HG03159 (cell line): ENCODE results near the gene TTC34.

Source experiments
- ATAC-seq: cut with Tn5 transposase; IDR thresholded peaks from one replicate; pipeline ENCODE4 v1.9.1; 2021; ENCODE audit warnings: mild to moderate bottlenecking, moderate library complexity; ENCODE audit not compliant: unreplicated experiment

Gene TTC34

GRCh38 chr1:2643414-2644077 is 157.9 kb downstream of the TTC34 start:
- no peak for ATAC-seq

DNA sequence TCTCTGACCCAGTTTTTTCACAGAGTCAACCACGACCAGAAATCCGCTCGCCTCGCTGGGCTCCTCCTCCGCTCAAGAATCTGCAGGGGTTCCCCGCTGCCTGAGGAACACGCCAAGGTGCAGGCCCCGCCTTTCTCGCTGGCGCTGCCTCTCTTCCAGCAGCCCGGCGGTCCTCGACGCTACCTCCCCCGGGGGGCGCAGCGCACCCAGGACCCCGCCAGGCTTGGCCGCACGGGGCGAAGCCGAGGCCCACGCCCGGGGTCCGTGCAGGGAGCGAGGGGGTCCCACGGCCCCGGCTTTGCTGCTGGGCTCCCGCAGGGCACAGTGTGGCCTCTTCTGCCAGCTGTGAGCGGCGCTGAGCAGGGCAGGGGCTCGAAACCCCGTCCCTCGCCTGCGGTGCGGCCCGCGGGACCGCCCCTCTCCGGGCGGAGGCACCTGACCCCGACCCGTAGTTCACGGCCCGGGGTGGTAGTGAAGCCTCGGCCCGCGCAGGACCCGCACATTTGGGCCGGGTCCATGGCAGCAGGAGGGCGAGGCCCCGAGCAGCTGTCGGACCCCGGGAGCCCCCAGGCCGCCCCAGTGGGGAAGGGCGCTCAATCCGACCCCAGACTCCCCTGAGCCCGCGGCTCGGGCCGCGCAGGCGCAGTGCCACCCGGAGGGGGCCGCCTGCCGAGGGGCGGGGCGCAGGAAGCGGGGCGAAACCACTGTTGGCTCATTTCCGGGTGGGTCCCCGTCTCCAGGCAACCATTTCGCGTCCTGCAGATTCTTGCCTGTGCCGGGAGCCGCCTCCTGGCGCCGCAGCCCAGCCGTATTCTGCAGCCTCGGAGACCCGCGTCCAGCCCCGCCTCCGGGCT is 158.7 kb downstream of the TTC34 start:
- ATAC-seq, result peak; percentile 89

GRCh38 chr1:2642131-2642559 is 159.3 kb downstream of the TTC34 start:
- ATAC-seq, result no peak

GRCh38 chr1:2641381-2642130 is 159.9 kb downstream of the TTC34 start:
- no peak for ATAC-seq

DNA sequence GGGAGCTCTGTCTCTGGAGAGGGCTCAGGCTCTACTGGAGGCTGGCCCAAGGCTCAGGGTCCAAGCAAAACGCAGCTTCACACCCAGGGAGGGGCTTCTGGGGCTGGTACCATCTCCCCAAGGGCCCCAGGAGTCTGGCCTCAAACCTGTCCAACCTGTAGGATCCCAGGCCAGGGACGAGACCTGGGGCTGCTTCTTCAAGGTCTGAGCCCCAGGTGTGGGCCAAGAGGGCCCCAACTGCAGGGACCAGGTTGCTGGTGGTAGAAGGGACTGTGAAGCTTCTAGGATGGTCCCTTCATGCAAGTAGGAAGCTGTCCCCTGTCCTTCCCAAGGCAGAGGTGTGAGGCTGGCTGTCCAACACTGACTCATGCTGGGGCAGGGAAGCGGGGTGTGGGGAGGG is 160.9 kb downstream of the TTC34 start:
- ATAC-seq, result no peak

DNA sequence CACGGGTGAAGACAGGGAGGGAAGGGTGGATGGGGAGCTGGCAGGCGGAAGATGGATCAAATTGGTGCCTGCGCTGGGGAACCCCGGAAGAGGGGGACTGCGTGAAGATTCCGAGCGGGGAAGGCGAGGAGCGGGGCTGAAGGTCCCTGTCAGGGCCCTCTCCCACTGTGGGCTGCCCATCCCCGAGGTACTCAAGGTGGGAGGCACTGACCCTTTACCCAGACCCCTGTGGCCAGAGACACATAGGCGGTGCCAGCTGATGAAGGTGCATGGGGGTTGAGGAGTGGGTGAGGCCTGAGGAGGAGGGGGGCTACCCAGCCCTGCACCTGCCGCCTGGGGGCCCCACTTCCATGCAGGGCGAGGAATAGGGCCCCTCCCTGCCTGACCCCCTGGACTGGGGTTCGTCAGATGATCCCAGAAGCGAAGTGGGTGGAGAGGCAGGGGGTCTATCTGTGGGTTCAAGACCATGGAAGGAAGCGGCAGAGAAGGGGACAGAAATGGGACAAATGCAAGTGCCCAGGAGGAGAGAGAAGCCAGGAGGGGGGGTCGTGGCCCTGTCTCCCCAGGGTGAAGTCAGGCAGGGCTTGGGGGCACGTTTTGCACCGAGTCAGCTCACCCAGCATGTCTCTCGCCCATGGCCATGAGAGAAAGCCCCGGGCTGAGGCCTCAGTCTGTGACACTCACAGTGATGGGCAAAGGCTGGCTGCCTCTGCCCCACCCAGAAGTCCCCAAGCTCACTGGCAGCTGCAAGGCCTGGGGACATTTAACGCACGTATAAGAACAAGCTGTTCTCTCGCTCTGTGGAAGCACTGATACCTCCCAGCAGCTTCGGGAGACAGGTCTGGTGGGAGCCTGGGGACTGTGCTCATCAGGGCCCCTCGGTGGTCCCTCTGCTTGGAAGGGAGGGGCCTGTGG is 161.6 kb downstream of the TTC34 start:
- no peak for ATAC-seq

GRCh38 chr1:2639203-2639602 is 162.3 kb downstream of the TTC34 start:
- ATAC-seq, result no peak

DNA sequence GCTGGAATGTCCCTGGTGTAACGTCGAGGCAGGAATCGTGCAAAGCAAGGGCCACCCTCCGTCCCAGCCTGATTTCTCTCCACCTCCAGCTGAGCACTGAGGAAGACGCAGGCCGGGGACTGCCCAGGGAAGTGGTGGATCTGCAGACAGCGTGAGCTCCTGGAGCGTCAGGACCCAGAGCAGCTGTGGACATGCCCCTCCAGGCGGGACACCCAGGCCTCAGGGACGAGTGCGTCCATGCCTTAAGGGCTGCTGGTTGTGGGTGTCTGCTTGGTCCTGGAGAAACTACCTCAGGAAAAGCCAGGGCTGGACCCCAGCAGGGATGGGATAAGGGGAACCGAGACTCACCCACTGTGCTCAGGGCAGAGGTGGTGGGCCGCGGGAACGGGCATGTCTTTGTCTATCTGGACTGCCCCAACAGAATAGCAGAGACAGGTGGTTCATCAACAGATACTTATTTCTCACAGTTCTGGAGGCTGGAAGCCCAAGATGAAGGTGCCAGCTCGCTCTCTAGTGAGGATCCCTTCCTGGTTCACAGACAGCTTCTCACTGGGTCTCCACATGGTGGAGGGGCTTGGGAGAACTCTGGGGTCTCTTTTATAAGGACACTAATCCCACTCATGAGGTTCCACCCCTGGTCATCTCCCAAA is 162.9 kb downstream of the TTC34 start:
- ATAC-seq, result no peak

DNA sequence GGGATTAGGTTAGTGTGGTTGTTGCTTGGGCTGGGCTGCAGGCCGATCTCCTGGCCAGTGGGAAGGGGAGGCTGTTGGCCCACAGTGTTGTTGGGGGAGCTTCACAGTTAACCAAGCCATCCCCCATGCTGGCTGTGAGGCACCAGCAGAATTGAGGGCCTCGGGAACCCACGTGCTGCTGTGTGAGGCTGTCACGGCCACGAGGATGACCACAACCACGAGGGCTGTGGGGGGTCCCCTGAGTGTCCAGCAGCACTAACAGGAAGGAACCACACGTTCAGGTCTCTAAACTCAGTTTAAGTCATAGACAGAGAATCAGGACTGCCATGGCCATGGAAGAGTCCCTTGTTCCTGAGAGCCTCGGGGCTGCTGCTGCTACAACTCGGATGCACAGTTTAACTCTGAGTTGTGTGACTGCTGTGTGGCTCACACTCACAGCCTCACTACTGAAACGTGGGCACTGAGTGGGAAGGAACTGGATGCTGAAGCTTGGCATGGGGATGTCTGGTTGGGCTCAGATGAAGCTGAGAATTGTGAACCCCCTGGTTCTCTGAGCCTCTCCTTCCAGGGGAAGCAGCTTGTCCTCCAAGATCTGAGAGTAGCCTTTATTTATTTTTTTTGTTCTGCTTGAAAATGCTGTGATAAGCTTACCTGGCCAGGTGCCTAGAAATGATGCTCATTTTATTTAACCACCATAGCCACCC is 163.9 kb downstream of the TTC34 start:
- no peak for ATAC-seq

- ATAC-seq, result no peak
Measured at GRCh38 chr1:2636733-2637132, 164.8 kb downstream of the TTC34 start.

DNA sequence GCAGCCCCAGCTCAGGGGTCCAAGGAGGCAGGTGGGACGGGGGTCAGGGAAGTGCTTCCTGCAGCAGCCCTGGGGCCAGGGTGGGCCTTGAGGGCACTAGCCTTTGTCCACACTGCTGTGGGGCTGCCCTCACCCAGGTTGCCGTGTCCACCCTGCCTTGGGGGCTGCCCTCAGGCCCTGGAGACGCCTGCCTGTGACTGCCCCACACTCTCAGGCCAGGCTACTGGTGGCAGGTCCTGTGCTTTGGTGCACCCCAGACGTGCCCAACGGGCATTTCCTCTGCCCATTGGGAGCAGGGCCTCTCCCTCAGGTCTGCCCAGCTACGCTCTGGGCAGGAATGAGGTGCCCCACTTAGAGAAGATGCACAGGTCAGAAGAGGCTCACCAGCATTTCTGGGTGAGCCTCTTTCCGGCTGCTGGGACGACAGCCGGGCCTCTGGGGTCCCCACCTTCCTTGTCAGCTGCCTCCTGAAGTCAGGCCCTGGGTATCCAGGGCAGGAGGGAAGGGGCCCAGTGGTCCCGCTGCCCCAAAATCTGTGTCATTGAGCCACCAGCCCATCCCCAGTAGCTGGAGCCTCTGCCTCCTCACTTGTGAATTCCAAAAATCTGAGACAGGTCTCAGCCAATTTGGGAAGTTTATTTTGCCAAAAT is 166.0 kb downstream of the TTC34 start:
- ATAC-seq, result no peak

- ATAC-seq, result no peak
Measured at GRCh38 chr1:2633936-2634491, 167.5 kb downstream of the TTC34 start.

- ATAC-seq, result no peak
Measured at GRCh38 chr1:2633366-2633935, 168.0 kb downstream of the TTC34 start.

DNA sequence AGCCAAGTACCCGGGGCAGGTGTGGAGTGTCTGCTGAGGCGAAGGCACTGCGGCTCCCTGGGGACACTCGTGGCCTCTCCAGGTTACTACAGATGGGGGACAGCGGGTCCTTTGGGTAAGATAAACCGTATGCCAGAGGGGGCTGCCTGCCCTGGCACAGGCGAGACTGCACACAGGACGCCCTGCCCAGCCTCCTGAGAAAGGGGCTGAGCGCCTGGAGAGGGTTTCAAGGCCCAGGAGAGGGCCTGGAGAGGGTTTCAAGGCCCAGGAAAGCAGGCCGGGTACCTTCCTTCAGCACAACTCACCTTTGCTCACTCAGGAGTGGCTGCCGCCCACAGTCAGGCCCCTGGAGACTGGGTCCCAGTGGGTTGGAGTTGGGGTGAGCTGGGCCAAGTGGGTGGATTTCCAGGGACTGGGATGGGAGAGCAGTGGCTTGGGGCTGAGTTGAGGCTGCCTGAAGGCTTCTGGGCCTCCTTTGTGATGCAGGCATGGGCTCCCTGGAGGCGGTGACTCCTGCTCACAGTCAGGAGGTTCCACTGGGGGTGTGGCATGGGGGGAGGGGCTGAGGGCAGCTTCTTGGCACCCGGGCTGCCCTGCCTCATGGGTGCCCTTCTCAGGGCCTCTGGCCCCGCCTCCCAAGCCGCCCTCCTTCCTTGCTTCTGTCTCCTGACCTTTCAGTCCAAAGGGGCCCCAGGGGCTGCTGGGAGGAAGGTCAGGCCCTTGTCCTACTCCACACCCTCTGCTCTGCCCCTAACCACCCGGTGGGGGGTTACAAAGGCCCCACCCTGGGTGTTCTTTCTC is 168.7 kb downstream of the TTC34 start, which contains the start of gene MMEL1:
Gene MMEL1, minus strand, starts transcription at position 456 of the 801 bp plus-strand sequence. CDS start 3,532 bp downstream, outside the sequence.
- ATAC-seq, result no peak

GRCh38 chr1:2632051-2632430 is 169.5 kb downstream of the TTC34 start:
- ATAC-seq, result no peak

DNA sequence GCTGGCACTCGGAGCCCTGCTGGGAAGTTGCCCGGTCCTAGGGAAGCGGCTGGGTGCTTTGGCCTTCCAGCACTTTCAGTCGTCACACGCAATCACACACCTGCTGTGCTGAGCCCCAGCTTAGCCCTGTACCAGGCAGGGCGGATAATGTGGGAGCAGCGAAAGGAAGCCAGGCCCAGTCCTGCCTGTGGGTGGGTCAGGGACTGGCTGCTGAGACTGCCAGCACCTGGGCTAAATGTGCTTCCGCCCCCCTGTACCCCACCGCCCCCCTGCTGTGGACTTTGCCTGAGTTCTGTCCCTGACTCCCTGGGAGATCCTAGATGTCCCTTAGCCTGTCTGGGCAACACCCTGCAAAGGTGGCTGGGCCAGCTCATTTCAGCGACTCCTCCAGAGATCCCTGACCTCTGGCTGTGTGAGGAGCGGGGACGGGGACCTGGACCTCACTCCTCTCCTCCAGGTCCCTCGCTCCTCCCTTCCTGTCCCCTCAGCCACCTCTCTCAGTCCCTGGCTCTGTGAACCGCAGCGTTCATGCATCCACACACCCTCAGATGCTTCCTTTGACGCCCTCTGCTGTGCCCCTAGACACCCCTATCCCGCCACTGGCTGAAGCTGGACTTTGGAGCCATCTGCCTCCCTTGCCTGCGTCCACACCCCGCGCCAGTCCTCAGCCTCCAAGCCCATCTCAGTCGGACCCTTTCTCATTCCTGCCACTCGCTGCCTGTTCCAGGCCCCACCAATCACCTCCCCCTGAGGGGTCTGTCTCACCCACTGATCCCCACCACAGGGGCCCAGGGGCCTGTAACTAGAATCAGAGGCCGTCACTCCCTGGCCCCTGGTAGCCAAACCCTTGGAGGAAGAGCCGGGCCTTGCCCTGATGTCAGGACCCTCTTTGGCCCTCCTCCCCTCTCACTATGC is 170.1 kb downstream of the TTC34 start:
- ATAC-seq, result no peak
